ENCODE results near the gene DUSP15. TPM values are rescaled to one million over a fixed set of nuclear protein-coding genes. Genes with fewer than 3 reads are reported as not detected.

DUSP15 gene
- total and polyA plus RNA-seq, 9 of the 15 experiments (the other 6 are each of a cell fraction or from before 2014, with no cell fraction given), result 0.34 TPM; not detected in 8

GRCh38 chr20:31844737-31845299, 25.5 kb downstream of the DUSP15 start:
- peaks cover 8% of the 10 kb centered on the region; the same call in 1 of the 2 replicates for H4K20me1 ChIP-seq (replicated peaks; ENCODE audit: control insufficient read depth, insufficient read depth, low read length)
- H3K27ac ChIP-seq (ENCODE audit: extremely low read depth, low read depth, low read length), result no peak overlapping the region
- H3K9me3 ChIP-seq (replicated peaks; ENCODE audit: control insufficient read depth, insufficient read depth, low read depth, low read length), result no peaks in the 10 kb centered on the region
- ATAC-seq (no peak), FAIRE-seq (no peak), DNase-seq (ENCODE audit: extremely low read depth in 1 of 4, low spot score in 3 of 4) (no peak)
- ChIA-PET POLR2A (interaction anchor here (0.5 to 0.6 kb wide), 2 partner anchors 76 to 147 kb away, joined by 3 to 4 read pairs; no protein-coding TSS in a partner anchor), CTCF (ENCODE audit: low intra/inter-chr PET ratio) (interaction anchor here (1.0 to 1.2 kb wide), 2 partner anchors 19 to 22 kb away, joined by 3 read pairs; no protein-coding TSS in a partner anchor)
- no peak overlapping the region for H3K9ac ChIP-seq (ENCODE audit: insufficient read depth in 1 of 2, low read depth in 2 of 2, low read length in 2 of 2)
- H3K4me1 ChIP-seq (replicated peaks in 1 of 2; ENCODE audit: control insufficient read depth in 2 of 2, insufficient read depth in 2 of 2, low read length in 2 of 2), result peaks cover 0 to 45% of the 10 kb centered on the region in 2 experiments; a peak in 3 of 5 replicates
- WGBS (ENCODE audit: insufficient coverage, low coverage, missing lambda C conversion rate), result 58% methylated on average over 28 of the region's 28 CpGs
- H3K79me2 ChIP-seq (ENCODE audit: control insufficient read depth, insufficient read depth, low read length), result no peaks in the 10 kb centered on the region
- H3K27me3 ChIP-seq (ENCODE audit: control insufficient read depth in 2 of 2, insufficient read depth in 2 of 2, low read length in 2 of 2), result peaks cover 7 to 24% of the 10 kb centered on the region in 2 experiments; a peak in 4 of 5 replicates
- no peaks in the 10 kb centered on the region for H3K36me3 ChIP-seq (ENCODE audit: control insufficient read depth, insufficient read depth, low read length)
- in situ Hi-C loops (cut with MboI), result loop anchor here (25.0 kb wide), 1 partner anchor 817 kb away; the partner anchor contains the start of gene C20orf203
- H3K4me2 ChIP-seq (ENCODE audit: insufficient read depth, low read length), result no peak overlapping the region
- no TSS peak for BruUV-seq (replicated peaks)
- TF ChIP-seq CHD4 (IDR thresholded peaks at IDR 0.05; ENCODE audit: insufficient read depth, insufficient replicate concordance, low read depth, low read length, poor library complexity, severe bottlenecking), result no peak
- TF ChIP-seq CEBPZ (IDR thresholded peaks at IDR 0.05; ENCODE audit: borderline replicate concordance, low read depth, low read length), result no peak
- TF ChIP-seq ASH1L (IDR thresholded peaks at IDR 0.05; ENCODE audit: borderline replicate concordance, low read depth, partially characterized antibody), result no peak
- no peak for TF ChIP-seq CHD1 (IDR thresholded peaks at IDR 0.05; ENCODE audit: low read length)
- no peaks in the 10 kb centered on the region for H3K9me1 ChIP-seq (ENCODE audit: control insufficient read depth, insufficient read depth, low read length)
- intact Hi-C loops (cut with micrococcal nuclease), result no loop called here
- H3K4me3 ChIP-seq, result no peak overlapping the region
- H2AFZ ChIP-seq (ENCODE audit: low read depth, low read length), result no peak overlapping the region
